ENCODE measurements around the gene DSPP.
"Not testable (repeated sequence)": the region's sequence is repeated elsewhere in the genome, so short reads cannot be mapped to it uniquely, and the experiment has no call there.

Gene DSPP

DNA sequence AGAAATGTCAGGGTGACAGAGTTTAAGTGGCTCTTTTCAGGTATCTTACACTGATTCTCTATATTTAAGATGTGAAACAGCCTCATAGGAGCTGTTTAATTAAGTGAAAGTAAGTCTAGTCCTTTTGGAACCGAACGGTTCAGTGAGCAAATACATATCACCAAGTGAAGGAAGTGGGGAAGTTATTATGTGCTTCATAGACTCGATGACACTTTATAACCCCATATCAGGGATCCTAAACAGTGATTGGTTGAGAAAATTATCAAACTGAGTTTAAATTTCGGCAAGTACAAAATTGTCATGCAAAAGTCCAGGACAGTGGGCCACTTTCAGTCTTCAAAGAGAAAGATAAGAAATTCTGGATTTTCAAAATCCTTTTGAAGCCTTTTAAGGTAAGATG is at the start of gene DSPP:
Gene DSPP, plus strand, starts transcription at position 301 of the 400 bp plus-strand sequence. CDS start 2,380 bp downstream, outside the sequence.
- DNase-seq (ENCODE audit: low read depth), result no peak

DNA sequence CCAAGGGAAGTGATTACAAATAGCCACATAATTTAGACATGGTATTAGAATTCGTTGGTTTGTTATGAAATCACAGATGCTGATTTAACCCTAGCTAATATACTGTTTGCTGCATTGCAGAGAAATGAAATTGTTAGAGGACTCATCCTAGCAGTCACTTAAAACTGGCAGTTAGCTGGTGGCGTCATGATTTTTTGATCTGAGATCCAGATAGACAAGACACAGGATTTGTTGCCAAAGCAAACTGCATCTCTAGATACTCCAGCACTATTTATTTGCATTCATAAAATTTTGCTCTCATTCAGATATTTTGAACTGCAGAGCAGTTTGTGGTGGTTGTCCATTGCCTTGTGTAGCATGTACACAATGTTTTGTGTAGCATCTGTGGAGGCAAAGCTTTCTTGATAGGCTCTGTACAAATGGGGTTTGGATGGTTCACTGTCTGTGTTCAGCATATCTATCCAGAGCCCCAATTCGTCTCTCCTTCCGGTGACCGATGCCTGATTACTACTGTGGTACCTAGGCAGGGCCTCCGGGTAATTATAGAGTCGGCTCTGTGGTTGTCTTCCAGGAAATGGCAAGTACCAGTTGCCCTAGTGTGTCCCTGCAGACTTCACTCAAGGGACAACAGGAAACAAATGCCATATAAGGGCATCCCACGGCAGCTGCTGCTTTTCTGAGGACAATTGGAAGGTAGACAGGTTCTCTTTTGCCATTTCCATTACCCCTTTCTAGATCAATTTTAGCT is 49.1 kb upstream of the DSPP start:
- peak; percentile 2 for DNase-seq (ENCODE audit: low read depth)

DNA sequence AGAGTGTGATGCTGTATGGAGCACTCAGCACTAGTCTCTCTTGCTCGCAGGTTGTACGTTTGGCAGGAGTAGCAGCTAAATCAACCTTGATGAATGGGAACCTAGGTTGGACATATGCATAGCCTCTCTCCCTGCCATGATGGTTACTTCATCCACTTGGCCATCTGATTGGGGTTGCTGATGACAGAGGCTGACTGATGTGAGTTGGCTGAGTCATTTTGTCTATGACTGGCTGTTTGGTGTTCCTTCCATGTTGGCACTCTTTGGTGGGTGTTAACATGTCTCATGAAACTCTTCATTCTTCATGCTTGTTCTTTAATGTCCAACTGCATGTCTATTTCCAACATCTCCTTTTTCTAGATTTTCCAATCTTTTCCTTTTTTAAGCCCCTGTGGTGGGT is 47.5 kb upstream of the DSPP start:
- no peak for DNase-seq (ENCODE audit: low read depth)

DNA sequence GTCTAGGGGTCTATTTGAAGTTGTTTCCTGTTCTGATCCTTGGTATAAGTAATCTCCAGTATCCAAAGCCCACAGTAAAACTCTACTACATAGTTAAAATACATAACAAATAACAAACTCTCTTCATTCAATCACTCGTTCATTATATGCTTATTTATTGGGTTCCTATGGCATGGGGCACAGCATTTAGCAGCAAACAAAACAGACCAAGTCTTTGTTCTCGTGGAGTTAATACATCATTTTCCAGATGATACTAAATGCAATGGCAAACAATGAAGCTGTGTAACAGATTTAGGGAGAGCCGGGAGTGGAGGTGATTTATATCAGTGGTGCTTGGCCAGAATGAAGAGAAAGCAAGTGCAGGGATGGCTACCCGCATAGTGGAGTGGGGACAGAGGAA is 42.6 kb upstream of the DSPP start:
- DNase-seq (ENCODE audit: low read depth), result no peak

DNA sequence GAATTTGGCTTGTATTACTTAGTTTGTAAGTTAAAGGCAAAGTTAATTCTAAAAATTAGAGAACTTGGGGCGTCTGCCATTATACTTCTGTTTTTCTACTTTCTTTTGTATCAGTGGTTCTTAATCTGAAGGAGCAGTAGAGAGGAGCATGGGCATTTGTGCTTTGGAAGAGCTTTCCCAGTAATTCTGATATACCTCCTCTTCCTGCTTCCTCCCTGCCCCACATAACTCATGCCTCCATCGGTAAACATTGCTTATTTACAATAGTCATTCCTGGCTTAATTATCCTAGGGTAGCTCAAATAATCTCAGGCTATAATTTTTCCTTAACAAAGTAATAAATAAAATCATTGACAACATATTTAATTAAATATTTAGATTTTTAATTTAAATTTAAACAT is 42.1 kb upstream of the DSPP start:
- no peak for DNase-seq (ENCODE audit: low read depth)

DNA sequence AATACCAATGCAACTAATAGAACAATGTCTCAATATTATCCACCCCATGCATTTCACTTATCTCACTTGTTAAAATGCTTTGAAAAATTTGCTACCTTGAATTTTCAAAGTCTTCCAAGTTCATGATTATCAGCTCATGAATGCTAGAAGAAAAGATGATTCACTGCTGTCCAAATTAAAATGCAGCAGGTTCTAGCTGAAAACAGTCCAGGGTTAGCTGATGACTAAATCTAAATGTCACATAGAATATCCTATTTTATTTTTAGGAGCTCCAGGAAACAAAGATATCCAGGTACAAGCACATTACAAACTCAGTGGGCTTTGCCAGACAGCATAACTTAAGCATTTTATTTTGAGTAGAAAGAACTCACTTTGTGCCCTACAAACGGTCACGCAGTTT is 41.1 kb upstream of the DSPP start:
- no peak for DNase-seq (ENCODE audit: low read depth)

DNA sequence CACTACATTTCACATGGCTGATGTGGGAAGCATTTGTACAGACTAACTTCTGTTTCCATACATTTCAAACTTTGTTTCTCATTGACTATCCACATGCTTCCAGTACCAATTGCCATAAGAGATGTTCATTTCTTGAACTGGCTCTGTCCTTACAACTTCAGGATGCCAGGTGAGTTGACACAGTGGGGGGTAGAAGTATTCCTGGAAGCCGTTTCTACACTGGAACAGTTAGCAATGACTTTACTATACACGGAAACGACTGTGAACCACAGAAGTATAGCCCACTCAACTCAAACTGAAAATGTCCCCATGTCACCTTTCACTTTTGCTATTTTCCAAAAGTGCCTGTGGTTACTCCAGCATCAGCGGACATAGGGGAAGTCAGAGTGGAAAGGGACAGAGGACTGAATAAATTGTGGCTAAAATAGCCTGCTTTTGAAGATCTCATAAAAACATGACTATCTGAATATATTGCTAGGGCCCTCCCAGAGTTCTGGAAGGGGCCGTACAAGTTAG is 38.0 kb upstream of the DSPP start:
- DNase-seq (ENCODE audit: low read depth), result no peak

DNA sequence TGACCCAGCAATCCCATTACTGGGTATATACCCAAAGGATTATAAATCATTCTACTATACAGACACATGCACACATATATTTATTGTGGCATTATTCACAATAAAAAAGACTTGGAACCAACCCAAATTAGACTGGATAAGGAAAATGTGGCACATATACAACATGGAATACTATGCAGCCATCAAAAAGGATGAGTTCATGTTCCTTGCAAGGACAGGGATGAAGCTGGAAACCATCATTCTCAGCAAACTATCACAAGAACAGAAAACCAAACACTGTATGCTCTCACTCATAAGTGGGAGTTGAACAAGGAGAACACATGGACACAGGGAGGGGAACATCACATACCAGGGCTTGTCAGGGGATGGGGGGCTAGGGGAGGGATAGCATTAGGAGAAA is 34.0 kb upstream of the DSPP start:
- not testable (repeated sequence) for DNase-seq (ENCODE audit: low read depth)

DNA sequence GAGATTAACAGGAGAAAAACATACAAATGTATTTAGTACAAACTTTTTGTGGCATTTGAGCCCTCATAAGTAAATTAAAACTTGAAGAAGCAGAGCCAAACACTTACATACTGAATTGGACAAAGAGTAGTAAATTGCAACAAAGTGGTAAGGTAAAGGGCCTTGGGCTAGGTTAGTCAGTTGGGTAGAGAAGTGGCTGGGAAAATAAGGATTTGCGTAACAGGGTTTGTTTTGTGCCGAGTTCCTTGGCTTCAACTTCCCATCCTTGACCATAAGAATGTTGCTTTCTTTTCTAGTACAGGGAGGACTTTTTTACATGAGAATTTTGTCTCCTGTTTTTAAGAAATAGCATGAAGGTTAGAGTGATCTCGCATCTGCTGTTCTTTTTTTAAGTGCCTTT is 33.3 kb upstream of the DSPP start:
- no peak for DNase-seq (ENCODE audit: low read depth)

DNA sequence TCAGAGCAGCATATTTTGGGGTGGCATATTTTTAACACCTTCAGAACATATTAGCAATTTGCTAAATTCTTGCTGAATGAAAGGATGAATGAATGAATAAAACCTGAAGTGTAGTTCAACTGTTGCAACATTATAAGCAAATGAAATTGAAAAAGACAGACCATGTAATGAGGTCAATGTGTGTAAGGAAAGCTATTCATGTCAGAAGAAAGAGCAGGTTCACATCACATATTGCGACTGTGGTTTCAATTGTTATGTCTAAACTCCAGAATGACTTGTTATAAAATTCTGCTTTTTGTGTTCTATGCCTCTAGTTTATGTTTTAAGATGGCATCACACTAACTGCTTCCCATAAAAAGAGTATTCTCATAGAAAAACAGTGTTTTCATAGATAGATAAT is 32.9 kb upstream of the DSPP start:
- no peak for DNase-seq (ENCODE audit: low read depth)

DNA sequence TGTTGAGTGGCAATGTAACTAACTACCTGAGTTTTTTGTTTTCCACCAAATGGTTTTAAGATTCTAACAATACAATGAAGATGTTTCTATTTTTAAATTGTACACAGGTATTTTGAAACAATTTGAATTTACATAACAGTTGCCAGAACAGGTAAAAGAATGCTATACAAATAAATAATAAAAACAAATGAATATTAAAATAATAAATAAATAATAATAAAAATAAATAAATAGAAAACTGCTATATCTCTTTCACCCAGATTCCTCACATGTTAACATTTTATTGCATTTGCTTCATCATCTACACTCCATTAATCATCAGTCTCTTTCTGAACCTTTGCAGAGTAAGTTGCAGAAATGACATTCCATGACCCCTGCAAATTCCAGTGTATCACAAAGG is 32.3 kb upstream of the DSPP start:
- DNase-seq (ENCODE audit: low read depth), result no peak

DNA sequence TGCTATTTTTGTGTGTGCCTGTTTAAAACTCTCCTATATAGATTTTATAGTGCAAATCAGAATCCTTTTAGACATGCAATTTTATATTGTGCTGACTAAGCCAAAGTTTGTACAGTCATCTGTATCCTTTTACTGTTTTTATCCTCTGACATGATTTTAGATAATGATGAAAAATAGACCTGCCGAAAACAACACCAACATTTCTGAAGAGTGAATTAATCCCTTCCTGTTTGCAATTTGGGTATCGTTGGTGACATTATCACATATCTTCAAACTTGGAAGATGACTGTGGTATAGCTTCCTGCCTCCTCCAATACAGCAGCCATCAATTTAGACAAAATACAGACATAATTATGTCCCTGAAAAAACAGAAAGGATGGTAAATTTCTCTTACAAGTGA is 28.9 kb upstream of the DSPP start:
- no peak for DNase-seq (ENCODE audit: low read depth)

DNA sequence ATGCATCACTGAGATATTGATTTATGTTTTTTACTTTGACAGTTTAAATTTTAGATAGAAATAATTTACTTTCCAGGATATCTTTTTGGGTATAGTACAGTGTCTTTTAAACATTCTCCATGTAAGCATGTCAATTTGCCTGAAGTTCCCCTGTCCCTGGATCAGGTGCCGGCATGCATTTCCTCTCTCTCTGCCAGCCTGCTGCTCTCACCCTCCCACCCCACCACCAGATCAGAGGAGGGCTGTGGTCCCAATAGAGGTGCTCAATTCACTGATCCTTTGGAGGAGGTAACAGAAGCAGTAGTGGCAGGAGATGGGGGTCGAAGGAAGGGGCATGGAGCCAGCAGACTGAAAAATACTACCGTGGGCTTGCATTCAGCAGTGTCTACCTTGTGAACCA is 28.3 kb upstream of the DSPP start:
- no peak for DNase-seq (ENCODE audit: low read depth)

DNA sequence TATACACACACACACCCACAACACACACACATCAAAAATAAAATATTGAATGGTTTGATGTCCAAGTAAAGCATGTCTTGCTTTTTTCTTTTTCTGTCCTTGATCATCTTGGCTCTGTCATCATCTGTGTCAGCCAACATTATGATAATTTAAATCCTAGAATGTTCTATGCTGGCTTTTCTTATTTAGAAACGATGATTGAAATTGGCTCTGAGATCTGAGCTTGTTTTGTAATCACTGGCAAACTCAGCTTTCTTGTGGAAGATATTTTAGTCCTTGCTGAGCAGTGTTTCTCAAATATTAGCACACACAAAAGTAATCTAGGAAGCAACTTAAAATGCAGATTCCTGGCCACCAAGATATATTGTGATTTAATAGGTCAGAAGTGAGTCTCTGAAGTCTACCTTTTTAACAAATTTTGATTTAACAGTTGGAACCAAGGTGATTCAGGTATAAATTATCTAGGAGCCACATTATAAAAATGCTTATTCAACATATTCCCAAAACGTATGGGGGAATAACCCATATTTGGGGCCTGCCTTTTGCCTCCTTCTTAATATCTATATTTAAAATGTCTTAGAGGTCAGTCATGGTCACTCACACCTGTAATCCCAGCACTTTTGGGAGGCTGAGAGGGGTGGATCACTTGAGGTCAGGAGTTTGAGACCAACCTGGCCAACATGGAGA is 24.0 kb upstream of the DSPP start:
- no peak for DNase-seq (ENCODE audit: low read depth)

DNA sequence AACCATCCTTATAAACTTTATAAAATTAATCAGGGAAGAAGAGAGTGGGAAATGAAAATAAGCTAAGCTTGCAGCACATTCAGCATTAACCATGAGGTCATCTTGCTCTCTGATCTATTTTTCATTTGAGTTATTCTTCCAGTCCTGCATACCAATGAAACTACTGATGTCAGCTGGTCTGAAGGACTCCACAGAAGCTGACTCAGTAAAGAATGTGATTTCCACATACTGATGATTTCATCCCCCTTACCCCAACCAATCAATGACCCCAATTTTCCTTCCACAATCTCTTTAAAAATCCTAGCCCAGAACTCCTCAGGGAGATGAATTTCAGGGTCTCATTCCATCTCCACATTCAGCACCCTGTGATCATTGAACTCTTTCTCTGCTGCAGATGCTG is 18.8 kb upstream of the DSPP start:
- no peak for DNase-seq (ENCODE audit: low read depth)

DNA sequence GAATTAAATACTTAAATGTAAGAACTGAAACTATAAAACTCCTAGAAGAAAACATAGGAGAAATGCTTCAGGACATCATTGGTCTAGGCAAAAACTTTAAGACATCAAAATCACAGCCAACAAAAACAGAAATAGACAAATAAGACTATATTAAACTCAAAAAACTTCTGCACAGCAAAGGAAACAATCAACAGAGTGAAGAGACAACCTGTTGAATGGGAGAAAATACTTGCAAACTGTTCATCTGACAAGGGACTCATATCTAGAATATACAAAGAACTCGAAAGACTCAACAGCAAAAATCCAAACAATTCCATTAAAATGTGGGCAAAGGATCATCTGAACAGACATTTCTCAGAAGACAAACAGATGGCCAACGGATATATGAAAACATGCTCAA is 16.2 kb upstream of the DSPP start:
- DNase-seq (ENCODE audit: low read depth), result no peak

DNA sequence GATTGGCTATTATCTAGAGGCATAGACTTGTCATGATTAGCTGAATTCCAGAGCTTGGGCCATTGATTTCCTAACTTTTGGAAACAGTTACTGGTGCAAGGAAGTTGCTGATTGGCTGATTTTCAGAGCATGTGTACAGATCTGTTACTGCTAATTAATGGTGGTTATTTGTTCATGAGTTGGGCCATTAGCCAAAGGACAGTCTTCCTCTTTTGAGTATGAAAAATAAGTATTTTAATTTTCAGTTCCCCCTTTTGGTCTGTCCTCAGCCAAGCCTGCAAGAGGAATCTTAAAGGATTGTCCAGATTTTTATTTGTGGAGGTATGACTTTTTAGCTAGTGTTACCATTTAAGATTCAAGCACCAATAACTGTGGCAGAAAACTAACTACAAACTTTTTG is 7.0 kb upstream of the DSPP start:
- DNase-seq (ENCODE audit: low read depth), result no peak

DNA sequence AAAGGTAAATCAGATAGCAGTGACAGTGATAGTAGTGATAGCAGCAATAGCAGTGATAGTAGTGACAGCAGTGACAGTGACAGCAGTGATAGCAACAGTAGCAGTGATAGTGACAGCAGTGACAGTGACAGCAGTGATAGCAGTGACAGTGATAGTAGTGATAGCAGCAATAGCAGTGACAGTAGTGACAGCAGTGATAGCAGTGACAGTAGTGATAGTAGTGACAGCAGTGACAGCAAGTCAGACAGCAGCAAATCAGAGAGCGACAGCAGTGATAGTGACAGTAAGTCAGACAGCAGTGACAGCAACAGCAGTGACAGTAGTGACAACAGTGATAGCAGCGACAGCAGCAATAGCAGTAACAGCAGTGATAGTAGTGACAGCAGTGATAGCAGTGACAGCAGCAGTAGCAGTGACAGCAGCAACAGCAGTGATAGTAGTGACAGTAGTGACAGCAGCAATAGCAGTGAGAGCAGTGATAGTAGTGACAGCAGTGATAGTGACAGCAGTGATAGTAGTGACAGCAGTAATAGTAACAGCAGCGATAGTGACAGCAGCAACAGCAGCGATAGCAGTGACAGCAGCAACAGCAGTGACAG is 6.1 kb downstream of the DSPP start:
- DNase-seq (ENCODE audit: low read depth), result no peak

DNA sequence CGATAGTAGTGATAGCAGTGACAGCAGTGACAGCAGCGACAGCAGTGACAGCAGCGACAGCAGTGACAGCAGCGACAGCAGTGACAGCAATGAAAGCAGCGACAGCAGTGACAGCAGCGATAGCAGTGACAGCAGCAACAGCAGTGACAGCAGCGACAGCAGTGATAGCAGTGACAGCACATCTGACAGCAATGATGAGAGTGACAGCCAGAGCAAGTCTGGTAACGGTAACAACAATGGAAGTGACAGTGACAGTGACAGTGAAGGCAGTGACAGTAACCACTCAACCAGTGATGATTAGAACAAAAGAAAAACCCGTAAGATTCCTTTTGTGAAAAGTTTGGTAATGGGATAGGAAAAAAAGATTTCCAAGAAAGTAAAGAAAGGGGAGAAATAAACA is 7.9 kb downstream of the DSPP start:
- no peak for DNase-seq (ENCODE audit: low read depth)

DNA sequence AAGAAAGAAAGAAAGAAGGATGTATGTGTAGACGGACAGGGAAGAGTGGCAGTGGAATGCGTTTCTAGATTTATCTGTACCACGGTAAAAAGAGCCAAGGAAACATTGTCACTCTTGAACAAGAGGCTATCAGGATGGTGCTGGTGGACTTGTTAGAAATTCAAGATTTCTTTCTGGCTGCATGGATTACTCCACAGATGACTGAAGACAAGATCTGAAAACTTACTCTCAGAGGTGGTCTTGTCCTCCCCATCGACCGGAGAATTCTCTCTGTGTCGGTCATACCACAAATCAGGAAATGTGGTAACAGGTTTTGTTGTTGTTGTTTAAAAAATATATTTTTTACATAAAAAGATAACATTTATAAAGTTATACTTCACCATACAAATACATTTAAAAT is 11.8 kb downstream of the DSPP start:
- no peak for DNase-seq (ENCODE audit: low read depth)

DNA sequence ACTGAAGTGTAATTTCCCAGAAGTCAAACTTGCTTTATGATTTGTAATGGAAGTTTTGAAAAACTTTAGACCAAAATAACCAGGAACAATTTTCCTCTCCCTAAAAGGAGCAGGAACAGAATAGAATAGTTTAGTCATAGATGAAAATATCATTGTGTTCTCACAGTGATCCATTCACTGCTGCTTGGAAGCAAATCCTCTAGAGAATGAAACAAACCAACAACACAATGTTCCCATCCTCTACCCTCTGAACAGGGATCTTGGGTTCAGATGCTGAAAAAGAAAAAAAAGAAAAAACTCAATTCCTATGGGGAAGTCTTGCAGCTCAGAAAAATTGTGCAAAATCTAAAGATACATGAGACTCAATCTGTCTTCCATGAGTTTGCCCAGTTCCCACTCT is 12.2 kb downstream of the DSPP start:
- no peak for DNase-seq (ENCODE audit: low read depth)

DNA sequence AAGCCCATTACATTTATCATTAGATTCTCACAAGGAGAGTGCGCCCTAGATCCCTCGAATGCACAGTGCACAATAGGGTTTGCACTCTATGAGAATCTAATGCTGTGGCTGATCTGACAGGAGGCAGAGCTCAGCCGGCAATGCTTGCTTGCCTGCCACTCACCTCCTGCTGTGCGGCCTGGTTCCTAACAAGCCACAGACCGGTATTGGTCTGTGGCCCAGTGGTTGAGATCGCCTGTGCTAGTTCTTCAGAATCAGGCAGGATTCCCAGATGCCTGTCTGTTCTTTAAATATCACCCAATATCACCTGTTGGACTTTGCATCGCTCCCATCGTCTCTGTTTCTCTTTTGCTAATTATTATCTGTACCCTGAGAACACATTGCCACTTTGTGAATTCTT is 14.0 kb downstream of the DSPP start:
- DNase-seq (ENCODE audit: low read depth), result no peak

DNA sequence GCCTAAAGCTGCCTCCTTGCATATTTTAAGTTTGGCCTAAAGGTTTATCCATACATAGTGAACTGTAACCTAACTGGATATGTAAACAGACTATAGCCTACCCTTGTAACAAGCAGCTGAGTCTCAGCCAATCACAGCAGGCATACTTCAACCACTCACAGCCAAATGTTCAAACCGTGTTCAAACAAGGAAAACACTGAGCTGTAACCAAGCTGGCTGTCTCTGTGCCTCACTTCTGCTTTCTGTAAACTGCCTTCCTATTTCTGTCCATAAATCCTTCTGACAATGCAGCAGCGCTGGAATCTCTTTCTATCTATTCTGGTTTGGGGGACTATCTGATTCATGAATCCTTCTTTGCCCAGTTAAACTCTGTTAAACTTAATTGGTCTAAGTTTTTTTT is 16.4 kb downstream of the DSPP start:
- DNase-seq (ENCODE audit: low read depth), result no peak
